H9 (cell line): ENCODE results near the gene CLCNKA. TPM values are rescaled to one million over a fixed set of nuclear protein-coding genes. Genes with fewer than 3 reads are reported as not detected.

Source experiments
- DNase-seq: peaks from one replicate; pipeline ENCODE4 v3.0.0-alpha.2; 2017
- H2AFZ ChIP-seq: one replicate; pipeline ENCODE4 v1.6.1; 2013; ENCODE audit warnings: mild to moderate bottlenecking, low read length, control low read depth, moderate library complexity
- H2AK5ac ChIP-seq: 2 replicates; pipeline ENCODE4 v1.6.1; 2013; ENCODE audit warnings: low read length, control low read depth, mixed read lengths; ENCODE audit not compliant: insufficient read length
- H2BK120ac ChIP-seq: one replicate; pipeline ENCODE4 v1.6.1; 2013; ENCODE audit warnings: low read depth, mild to moderate bottlenecking, low read length, control low read depth, inconsistent platforms; ENCODE audit not compliant: poor library complexity, severe bottlenecking
- H2BK12ac ChIP-seq: 2 replicates; pipeline ENCODE4 v1.6.1; 2013; ENCODE audit warnings: low read length, control low read depth, mixed read lengths, low read depth; ENCODE audit not compliant: insufficient read length
- H2BK15ac ChIP-seq: 2 replicates; pipeline ENCODE4 v1.6.1; 2013; ENCODE audit warnings: low read depth, low read length, control low read depth
- H2BK20ac ChIP-seq: one replicate; pipeline ENCODE4 v1.6.1; 2013; ENCODE audit warnings: low read depth, mild to moderate bottlenecking, low read length, control low read depth, inconsistent platforms; ENCODE audit not compliant: poor library complexity, severe bottlenecking
- H2BK5ac ChIP-seq: 2 replicates; pipeline ENCODE4 v1.6.1; 2013; ENCODE audit warnings: low read length, control low read depth, mixed read lengths; ENCODE audit not compliant: insufficient read length
- H3K14ac ChIP-seq: 2 replicates; pipeline ENCODE4 v1.6.1; 2013; ENCODE audit warnings: low read length, control low read depth; ENCODE audit not compliant: insufficient read depth
- H3K18ac ChIP-seq: 2 replicates; pipeline ENCODE4 v1.6.1; 2013; ENCODE audit warnings: low read depth, mild to moderate bottlenecking, mixed read lengths, low read length, control low read depth; ENCODE audit not compliant: insufficient read length
- H3K23ac ChIP-seq: 2 replicates; pipeline ENCODE4 v1.6.1; 2013; ENCODE audit warnings: low read length, control low read depth, mixed read lengths, low read depth; ENCODE audit not compliant: insufficient read length
- H3K23me2 ChIP-seq: 2 replicates; pipeline ENCODE4 v1.6.1; 2013; ENCODE audit warnings: low read depth, mild to moderate bottlenecking, mixed read lengths, low read length, control low read depth; ENCODE audit not compliant: insufficient read length, poor library complexity, severe bottlenecking
- H3K27ac ChIP-seq: 2 replicates; pipeline ENCODE4 v1.5.1; 2013; ENCODE audit warnings: low read length, control low read depth, mixed read lengths, low read depth; ENCODE audit not compliant: insufficient read length
- H3K27me3 ChIP-seq: 2 replicates; pipeline ENCODE4 v1.6.1; 2013; ENCODE audit warnings: low read length, control low read depth, inconsistent platforms; ENCODE audit not compliant: insufficient read depth
- H3K4ac ChIP-seq: 2 replicates; pipeline ENCODE4 v1.6.1; 2013; ENCODE audit warnings: low read depth, mild to moderate bottlenecking, control low read depth, inconsistent platforms, low read length, moderate library complexity
- H3K4me1 ChIP-seq: 2 replicates; pipeline ENCODE4 v1.6.1; 2013; ENCODE audit warnings: low read length, control low read depth, inconsistent platforms; ENCODE audit not compliant: insufficient read depth
- H3K4me2 ChIP-seq: 2 replicates; pipeline ENCODE4 v1.6.1; 2013; ENCODE audit warnings: low read length, control low read depth, mixed read lengths; ENCODE audit not compliant: insufficient read length, insufficient read depth
- H3K56ac ChIP-seq: 2 replicates; pipeline ENCODE4 v1.6.1; 2013; ENCODE audit warnings: low read depth, mild to moderate bottlenecking, mixed read lengths, low read length, control low read depth; ENCODE audit not compliant: insufficient read length
- H3K79me1 ChIP-seq: 2 replicates; pipeline ENCODE4 v1.6.1; 2013; ENCODE audit warnings: low read depth, mild to moderate bottlenecking, moderate library complexity, low read length, control low read depth, inconsistent platforms; ENCODE audit not compliant: insufficient read depth, poor library complexity, severe bottlenecking
- H3K79me2 ChIP-seq: 2 replicates; pipeline ENCODE4 v1.6.1; 2013; ENCODE audit warnings: low read length, control low read depth, inconsistent platforms; ENCODE audit not compliant: insufficient read depth
- H3K9ac ChIP-seq: 2 replicates; pipeline ENCODE4 v1.6.1; 2013; ENCODE audit warnings: low read length, control low read depth, mixed read lengths; ENCODE audit not compliant: insufficient read length; ENCODE audit errors: extremely low read depth
- H3K9me3 ChIP-seq: one replicate; pipeline ENCODE4 v1.6.1; 2013; ENCODE audit warnings: low read depth, low read length, inconsistent platforms; ENCODE audit not compliant: control insufficient read depth
- H3T11ph ChIP-seq: one replicate; pipeline ENCODE4 v1.6.1; 2013; ENCODE audit warnings: mild to moderate bottlenecking, low read length, control low read depth, inconsistent platforms
- H4K20me1 ChIP-seq: one replicate; pipeline ENCODE4 v1.6.1; 2013; ENCODE audit not compliant: control insufficient read depth, insufficient read length, insufficient read depth
- H4K5ac ChIP-seq: 2 replicates; pipeline ENCODE4 v1.6.1; 2013; ENCODE audit warnings: low read depth, mild to moderate bottlenecking, mixed read lengths, low read length, control low read depth; ENCODE audit not compliant: insufficient read length
- H4K8ac ChIP-seq: replicated peaks from 2 replicates; pipeline ENCODE4 v1.6.1; 2013; ENCODE audit warnings: low read length, control low read depth, mixed read lengths, low read depth; ENCODE audit not compliant: insufficient read length
- H4K91ac ChIP-seq: 2 replicates; pipeline ENCODE4 v1.6.1; 2013; ENCODE audit warnings: low read depth, mild to moderate bottlenecking, moderate library complexity, mixed read lengths, low read length, control low read depth; ENCODE audit not compliant: insufficient read length
- H3K27ac Mint-ChIP-seq, 3 experiments: 2 replicates in 2 of 3; 3 replicates in 1 of 3; pipeline ENCODE4 v1.8.0; 2020 to 2021; ENCODE audit warnings: mixed read lengths in 3 of 3, mild to moderate bottlenecking in 1 of 3, moderate library complexity in 1 of 3
- H3K27me3 Mint-ChIP-seq: 2 replicates; pipeline ENCODE4 v1.8.0; 2021; ENCODE audit warnings: low read depth, mild to moderate bottlenecking, moderate library complexity, mixed read lengths
- H3K36me3 Mint-ChIP-seq, 3 experiments: 2 replicates in 2 of 3; 3 replicates in 1 of 3; pipeline ENCODE4 v1.8.0; 2020 to 2021; ENCODE audit warnings: low read depth in 3 of 3, mixed read lengths in 3 of 3; ENCODE audit not compliant: insufficient read depth in 1 of 3
- H3K4me1 Mint-ChIP-seq, 2 experiments: 2 replicates each; pipeline ENCODE4 v1.8.0; 2020; ENCODE audit warnings: mixed read lengths in 2 of 2
- H3K4me3 Mint-ChIP-seq, 2 experiments: 2 replicates in 1 of 2; 3 replicates in 1 of 2; pipeline ENCODE4 v1.8.0; 2020 to 2021; ENCODE audit warnings: mild to moderate bottlenecking in 2 of 2, mixed read lengths in 2 of 2, moderate library complexity in 1 of 2
- H3K9me3 Mint-ChIP-seq, 2 experiments: 2 replicates in 1 of 2; 3 replicates in 1 of 2; pipeline ENCODE4 v1.8.0; 2020; ENCODE audit warnings: mild to moderate bottlenecking in 2 of 2, mixed read lengths in 2 of 2, moderate library complexity in 1 of 2
- WGBS: extraction: QIAGEN DNeasy Blood & Tissue Kit; methylation state at CpG from one replicate; pipeline ENCODE4 v1.1.7; 2013; ENCODE audit warnings: missing lambda C conversion rate, low lambda C conversion rate, mixed read lengths; ENCODE audit not compliant: insufficient read length; ENCODE audit errors: extremely low coverage; 5-methylcytosine and 5-hydroxymethylcytosine counted together
- total RNA-seq: library from RNA; stranded (reverse); gene quantifications from 2 replicates; pipeline ENCODE4 v1.2.1, GENCODE V29; 2021
- TF ChIP-seq, protein P1 (sequence below): fragments of 200-600 bp; sonication (generic); conservative IDR thresholded peaks from 3 replicates; pipeline ENCODE4 v1.8.0; 2021; ENCODE audit warnings: antibody characterized with exemption, mild to moderate bottlenecking

CLCNKA gene
- total RNA-seq, 1 experiment from 2014 or later = 0.98 TPM

DNA sequence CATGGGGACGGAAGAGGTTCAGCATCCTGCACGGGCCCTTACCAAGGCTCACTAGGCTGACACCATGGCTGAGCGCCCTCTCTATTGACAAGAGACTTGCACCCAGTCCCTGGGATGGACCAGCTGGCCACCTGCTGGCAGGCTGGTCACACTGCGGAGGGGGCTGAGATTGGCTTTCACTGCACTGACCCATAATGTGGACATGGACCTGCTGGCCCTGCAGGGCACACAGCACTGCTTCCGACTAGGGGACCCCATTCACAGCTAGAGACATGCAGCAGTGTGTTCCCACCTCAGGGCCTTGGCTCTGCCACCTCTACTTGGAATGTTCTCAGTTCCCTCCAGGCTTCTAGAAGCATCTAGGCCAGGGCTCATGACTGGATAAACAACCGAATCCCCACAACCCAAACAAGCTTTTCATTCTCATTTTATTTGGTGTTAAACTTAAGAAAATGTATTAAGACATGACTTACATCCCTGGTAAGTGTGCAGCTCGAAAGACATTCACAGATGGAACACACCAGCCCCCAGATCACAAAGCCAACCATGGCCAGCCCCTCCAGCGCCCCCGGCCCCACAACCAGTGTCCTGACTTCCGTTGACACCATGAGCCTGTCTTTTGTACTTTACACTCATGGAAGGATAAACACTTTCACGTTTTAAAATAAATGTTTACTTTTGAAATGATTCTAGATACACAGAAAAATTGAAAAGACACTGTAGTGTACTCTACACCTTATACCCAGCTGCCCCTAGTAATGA lies 27.1 kb upstream of the CLCNKA start:
- Histone ChIP-seq H4K8ac (no peak overlapping the region), H2BK120ac (no peak overlapping the region), H2BK12ac (no peak overlapping the region), H3K14ac (no peak overlapping the region), H2AFZ (no peak overlapping the region), H2BK5ac (no peak overlapping the region), H3K4me1 (no peaks in the 10 kb centered on the region), H3K4me2 (no peak overlapping the region), H3K9ac (no peak overlapping the region), H3K27ac (no peak overlapping the region), H3K18ac (no peak overlapping the region), H3K23me2 (no peaks in the 10 kb centered on the region), H2BK15ac (no peak overlapping the region), H3T11ph (no peak overlapping the region), H3K79me2 (no peaks in the 10 kb centered on the region), H3K23ac (no peak overlapping the region), H3K27me3 (no peaks in the 10 kb centered on the region), H3K4ac (no peak overlapping the region), H3K79me1 (no peaks in the 10 kb centered on the region), H3K56ac (no peak overlapping the region), H4K20me1 (no peaks in the 10 kb centered on the region), H4K91ac (no peak overlapping the region), H3K9me3 (no peaks in the 10 kb centered on the region), H4K5ac (no peak overlapping the region), H2AK5ac (no peak overlapping the region), H2BK20ac (no peak overlapping the region)
- no peak overlapping the region for H3K4me3 Mint-ChIP-seq
- no CpG with 5 or more reads among the region's 11 CpGs for WGBS
- peaks cover 18% of the 10 kb centered on the region for H3K27me3 Mint-ChIP-seq
- H3K27ac Mint-ChIP-seq = no peak overlapping the region
- H3K9me3 Mint-ChIP-seq = no peaks in the 10 kb centered on the region
- TF ChIP-seq, protein P1, sequence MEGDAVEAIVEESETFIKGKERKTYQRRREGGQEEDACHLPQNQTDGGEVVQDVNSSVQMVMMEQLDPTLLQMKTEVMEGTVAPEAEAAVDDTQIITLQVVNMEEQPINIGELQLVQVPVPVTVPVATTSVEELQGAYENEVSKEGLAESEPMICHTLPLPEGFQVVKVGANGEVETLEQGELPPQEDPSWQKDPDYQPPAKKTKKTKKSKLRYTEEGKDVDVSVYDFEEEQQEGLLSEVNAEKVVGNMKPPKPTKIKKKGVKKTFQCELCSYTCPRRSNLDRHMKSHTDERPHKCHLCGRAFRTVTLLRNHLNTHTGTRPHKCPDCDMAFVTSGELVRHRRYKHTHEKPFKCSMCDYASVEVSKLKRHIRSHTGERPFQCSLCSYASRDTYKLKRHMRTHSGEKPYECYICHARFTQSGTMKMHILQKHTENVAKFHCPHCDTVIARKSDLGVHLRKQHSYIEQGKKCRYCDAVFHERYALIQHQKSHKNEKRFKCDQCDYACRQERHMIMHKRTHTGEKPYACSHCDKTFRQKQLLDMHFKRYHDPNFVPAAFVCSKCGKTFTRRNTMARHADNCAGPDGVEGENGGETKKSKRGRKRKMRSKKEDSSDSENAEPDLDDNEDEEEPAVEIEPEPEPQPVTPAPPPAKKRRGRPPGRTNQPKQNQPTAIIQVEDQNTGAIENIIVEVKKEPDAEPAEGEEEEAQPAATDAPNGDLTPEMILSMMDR = peak; percentile 65
- no peaks in the 10 kb centered on the region for H3K4me1 Mint-ChIP-seq
- no peaks in the 10 kb centered on the region for H3K36me3 Mint-ChIP-seq
- DNase-seq = peak; percentile 74
